K562 (cell line): Measurements from ENCODE around the gene AIPL1. TPM values are rescaled to one million over a fixed set of nuclear protein-coding genes. Genes with fewer than 3 reads are reported as not detected.

Experiments
- BCLAF1 ChIP-seq, 2 experiments: fragments of 450-650 bp in 1 of 2; IDR thresholded peaks; 2 replicates each; pipeline ENCODE4 v1.6.1; 2011 to 2017; ENCODE audit warnings: low read depth in 2 of 2, antibody characterized with exemption in 1 of 2, borderline replicate concordance in 1 of 2, low read length in 1 of 2, mild to moderate bottlenecking in 1 of 2, mixed read lengths in 1 of 2; ENCODE audit not compliant: control insufficient read depth in 1 of 2
- MLLT1 ChIP-seq, 2 experiments: fragments of 450-650 bp; IDR thresholded peaks; 2 replicates each; pipeline ENCODE4 v1.6.1; 2016
- PTBP1 ChIP-seq: fragments of 200-400 bp; formaldehyde crosslinking; IDR thresholded peaks from 2 replicates; pipeline ENCODE4 v1.6.1; 2017; ENCODE audit warnings: low read depth, low read length
- PYGO2 ChIP-seq: fragments of 450-650 bp; IDR thresholded peaks from 2 replicates; pipeline ENCODE4 v1.6.1; 2016; ENCODE audit warnings: mild to moderate bottlenecking, missing genetic modification characterization, moderate library complexity, missing compliant biosample characterization
- RUNX1 ChIP-seq: sonication (generic); IDR thresholded peaks from 2 replicates; pipeline ENCODE4 v1.6.1; 2016; ENCODE audit warnings: antibody characterized with exemption, low read depth
- ZBTB40 ChIP-seq, 2 experiments: fragments of 450-650 bp in 1 of 2; sonication (generic) in 1 of 2; formaldehyde crosslinking in 1 of 2; IDR thresholded peaks; 2 replicates each; pipeline versions ENCODE4 v1.7.1 to v1.9.0; 2016 to 2022; ENCODE audit warnings: inconsistent platforms in 1 of 2, mild to moderate bottlenecking in 1 of 2, missing genetic modification reagents in 1 of 2
- ZNF655 ChIP-seq: fragments of 250-450 bp; sonication (Bioruptor Pico); IDR thresholded peaks from 2 replicates; pipeline ENCODE4 v1.5.0; 2021
- ZNF696 ChIP-seq: fragments of 250-450 bp; sonication (Bioruptor Pico); conservative IDR thresholded peaks from 2 replicates; pipeline ENCODE4 v1.4.0; 2020; ENCODE audit warnings: mild to moderate bottlenecking, moderate library complexity
- polyA plus RNA-seq, 8 experiments: library from polyadenylated mRNA; depleted of rRNA in 4 of 8; stranded (reverse) in 5 of 8; unstranded in 3 of 8; fragments of >200 nt; fragmentation: Nextera tagmentation in 2 of 8; fragmentation: Illumina TruSeq in 1 of 8; extraction: Ambion mirVana in 2 of 8; extraction: Trizol in 1 of 8; gene quantifications; 2 replicates each; pipeline versions ENCODE4 v1.2.1 to v1.2.3, GENCODE V29; 2011 to 2014; ENCODE audit warnings: inconsistent platforms in 1 of 8, missing spikeins in 1 of 8
- total RNA-seq, 7 experiments: library from RNA; depleted of rRNA in 6 of 7; stranded (reverse); fragments of >200 nt in 6 of 7; fragmentation: Illumina TruSeq in 2 of 7; extraction: Trizol in 2 of 7; gene quantifications; 2 replicates each; pipeline versions ENCODE4 v1.2.1 to v1.2.3, GENCODE V29; 2011 to 2021; ENCODE audit warnings: low replicate concordance in 1 of 7

Gene AIPL1
- total and polyA plus RNA-seq, 9 of the 15 experiments (the other 6 are each of a cell fraction or from before 2014, with no cell fraction given), result not detected

GRCh38 chr17:6464446-6465041 is 29.6 kb upstream of the AIPL1 start (continued):
- TF ChIP-seq BCLAF1 (IDR thresholded peaks at IDR 0.05; ENCODE audit: borderline replicate concordance in 1 of 2, control insufficient read depth in 1 of 2, low read depth in 2 of 2, low read length in 1 of 2) (no peak), PYGO2 (tag) (no peak), ZNF696 (no peak), RUNX1 (no peak), ZNF655 (CRISPR knock-in tag) (no peak), ZBTB40 (IDR thresholded peaks at IDR 0.05) (peak; percentile 40; the same call in 1 of the 2 replicates), ZBTB40 (CRISPR knock-in tag; IDR thresholded peaks at IDR 0.05) (no peak), PTBP1 (no peak), MLLT1 (IDR thresholded peaks at IDR 0.05) (0 out of 4 replicates have a peak, but pooled peaks of 1 of the 2 experiments have one; percentile 18)
